NT2/D1 (cell line): ENCODE results near the gene PHF21B.

Source experiments
- DNase-seq: peaks from one replicate; pipeline ENCODE4 v3.0.0-alpha.2; 2011; ENCODE audit warnings: low read depth, low spot score
- H3K27me3 ChIP-seq: 2 replicates; pipeline ENCODE4 v1.6.0; 2011; ENCODE audit warnings: mild to moderate bottlenecking; ENCODE audit not compliant: insufficient read length, insufficient read depth
- H3K36me3 ChIP-seq: 2 replicates; pipeline ENCODE4 v1.6.1; 2011; ENCODE audit warnings: mild to moderate bottlenecking, low read length, mixed read lengths; ENCODE audit not compliant: insufficient read depth, insufficient read length
- H3K4me1 ChIP-seq: 2 replicates; pipeline ENCODE4 v1.5.1; 2011; ENCODE audit not compliant: insufficient read depth, insufficient read length
- H3K4me3 ChIP-seq: 2 replicates; pipeline ENCODE4 v1.5.1; 2011; ENCODE audit warnings: low read depth; ENCODE audit not compliant: insufficient read length
- H3K9ac ChIP-seq: 2 replicates; pipeline ENCODE4 v1.6.0; 2011; ENCODE audit warnings: low read depth; ENCODE audit not compliant: insufficient read length
- H3K9me3 ChIP-seq: 2 replicates; pipeline ENCODE4 v1.5.1; 2011; ENCODE audit warnings: mild to moderate bottlenecking, low read length; ENCODE audit not compliant: insufficient read depth
- SUZ12 ChIP-seq: IDR thresholded peaks from 2 replicates; pipeline ENCODE4 v1.6.1; 2011; ENCODE audit not compliant: insufficient read length, insufficient read depth; ENCODE audit errors: extremely low read depth
- YY1 ChIP-seq: IDR thresholded peaks from 2 replicates; pipeline ENCODE4 v1.6.1; 2011; ENCODE audit not compliant: insufficient read length, insufficient read depth
- ZNF274 ChIP-seq: IDR thresholded peaks from 2 replicates; pipeline ENCODE4 v1.6.1; 2011; ENCODE audit warnings: mild to moderate bottlenecking, low read depth, low read length

The PHF21B gene

GRCh38 chr22:44894321-44894720 is 115.5 kb downstream of the PHF21B start:
- no peak for DNase-seq
- no peak for TF ChIP-seq YY1
- no peak for TF ChIP-seq SUZ12
- TF ChIP-seq ZNF274 = no peak
- Histone ChIP-seq H3K4me3 (no peak overlapping the region), H3K36me3 (peaks cover 11% of the 10 kb centered on the region), H3K4me1 (peaks cover 5% of the 10 kb centered on the region), H3K9me3 (no peaks in the 10 kb centered on the region), H3K9ac (no peak overlapping the region), H3K27me3 (no peaks in the 10 kb centered on the region)

GRCh38 chr22:44893731-44894080 is 116.1 kb downstream of the PHF21B start:
- TF ChIP-seq ZNF274 = no peak
- TF ChIP-seq SUZ12 = no peak
- TF ChIP-seq YY1 = no peak
- Histone ChIP-seq H3K9ac (no peak overlapping the region), H3K4me1 (peaks cover 7% of the 10 kb centered on the region), H3K9me3 (no peaks in the 10 kb centered on the region), H3K4me3 (no peak overlapping the region), H3K27me3 (no peaks in the 10 kb centered on the region), H3K36me3 (peaks cover 11% of the 10 kb centered on the region)
- DNase-seq = no peak

- H3K9ac ChIP-seq = no peak overlapping the region
- no peak for DNase-seq
- peaks cover 12% of the 10 kb centered on the region for H3K4me1 ChIP-seq
- no peaks in the 10 kb centered on the region for H3K27me3 ChIP-seq
- no peak overlapping the region for H3K4me3 ChIP-seq
- H3K36me3 ChIP-seq = peaks cover 11% of the 10 kb centered on the region
- TF ChIP-seq ZNF274 (no peak), YY1 (no peak)
- H3K9me3 ChIP-seq = no peaks in the 10 kb centered on the region
Observed at GRCh38 chr22:44892803-44893730, 116.7 kb downstream of the PHF21B start.

GRCh38 chr22:44892243-44892642 is 117.6 kb downstream of the PHF21B start:
- H3K9ac ChIP-seq = no peak overlapping the region
- H3K27me3 ChIP-seq = no peaks in the 10 kb centered on the region
- H3K4me1 ChIP-seq = peaks cover 14% of the 10 kb centered on the region
- H3K36me3 ChIP-seq = peaks cover 11% of the 10 kb centered on the region
- H3K4me3 ChIP-seq = no peak overlapping the region
- H3K9me3 ChIP-seq = no peaks in the 10 kb centered on the region
- DNase-seq = no peak
- TF ChIP-seq YY1 = no peak
- no peak for TF ChIP-seq SUZ12

- H3K36me3 ChIP-seq = peaks cover 11% of the 10 kb centered on the region
- TF ChIP-seq YY1 (no peak), ZNF274 (no peak), SUZ12 (no peak)
- DNase-seq = no peak
- peaks cover 14% of the 10 kb centered on the region for H3K4me1 ChIP-seq
- H3K9ac ChIP-seq = no peak overlapping the region
- H3K27me3 ChIP-seq = no peaks in the 10 kb centered on the region
- no peaks in the 10 kb centered on the region for H3K9me3 ChIP-seq
- no peak overlapping the region for H3K4me3 ChIP-seq
Observed at GRCh38 chr22:44891791-44892190, 118.0 kb downstream of the PHF21B start.

- H3K27me3 ChIP-seq = no peaks in the 10 kb centered on the region
- TF ChIP-seq YY1 = no peak
- no peak for TF ChIP-seq ZNF274
- no peak for TF ChIP-seq SUZ12
- DNase-seq = no peak
- H3K9me3 ChIP-seq = no peaks in the 10 kb centered on the region
- H3K4me3 ChIP-seq = no peak overlapping the region
- H3K36me3 ChIP-seq = peaks cover 11% of the 10 kb centered on the region
- H3K4me1 ChIP-seq = peaks cover 14% of the 10 kb centered on the region
- H3K9ac ChIP-seq = no peak overlapping the region
Observed at GRCh38 chr22:44891293-44891747, 118.5 kb downstream of the PHF21B start.

- TF ChIP-seq ZNF274 = no peak
- no peak for TF ChIP-seq SUZ12
- no peak for TF ChIP-seq YY1
- peaks cover 14% of the 10 kb centered on the region for H3K4me1 ChIP-seq
- no peaks in the 10 kb centered on the region for H3K9me3 ChIP-seq
- H3K27me3 ChIP-seq = no peaks in the 10 kb centered on the region
- DNase-seq = no peak
- peaks cover 14% of the 10 kb centered on the region for H3K36me3 ChIP-seq
- no peak overlapping the region for H3K9ac ChIP-seq
- no peak overlapping the region for H3K4me3 ChIP-seq
Observed at GRCh38 chr22:44890416-44891292, 119.2 kb downstream of the PHF21B start.
